Ectodermal cell (in vitro differentiated cells): ENCODE measurements around the gene NFKBIB.

Experiments
- H3K27ac ChIP-seq: 2 replicates; pipeline ENCODE4 v1.7.0; 2013; ENCODE audit warnings: mild to moderate bottlenecking, low read depth, low read length; ENCODE audit not compliant: insufficient read depth, poor library complexity, severe bottlenecking
- H3K27me3 ChIP-seq: 2 replicates; pipeline ENCODE4 v1.7.0; 2013; ENCODE audit warnings: mild to moderate bottlenecking, low read length; ENCODE audit not compliant: insufficient read depth, control insufficient read depth, poor library complexity, severe bottlenecking
- H3K36me3 ChIP-seq: one replicate; pipeline ENCODE4 v1.7.0; 2013; ENCODE audit warnings: low read length; ENCODE audit not compliant: control insufficient read depth, insufficient read depth
- H3K4me1 ChIP-seq: one replicate; pipeline ENCODE4 v1.7.0; 2013; ENCODE audit warnings: low read length; ENCODE audit not compliant: control insufficient read depth, insufficient read depth
- H3K4me3 ChIP-seq: 2 replicates; pipeline ENCODE4 v1.7.0; 2013; ENCODE audit warnings: low read depth, low read length, control low read depth; ENCODE audit not compliant: insufficient read depth
- H3K9me3 ChIP-seq: 2 replicates; pipeline ENCODE4 v1.7.0; 2013; ENCODE audit warnings: mild to moderate bottlenecking, low read length, moderate library complexity; ENCODE audit not compliant: control insufficient read depth
- WGBS, 2 experiments: methylation state at CpG; one replicate each; pipeline ENCODE4 v1.1.7; 2013; ENCODE audit warnings: missing lambda C conversion rate in 2 of 2; 5-methylcytosine and 5-hydroxymethylcytosine counted together

The NFKBIB gene

DNA sequence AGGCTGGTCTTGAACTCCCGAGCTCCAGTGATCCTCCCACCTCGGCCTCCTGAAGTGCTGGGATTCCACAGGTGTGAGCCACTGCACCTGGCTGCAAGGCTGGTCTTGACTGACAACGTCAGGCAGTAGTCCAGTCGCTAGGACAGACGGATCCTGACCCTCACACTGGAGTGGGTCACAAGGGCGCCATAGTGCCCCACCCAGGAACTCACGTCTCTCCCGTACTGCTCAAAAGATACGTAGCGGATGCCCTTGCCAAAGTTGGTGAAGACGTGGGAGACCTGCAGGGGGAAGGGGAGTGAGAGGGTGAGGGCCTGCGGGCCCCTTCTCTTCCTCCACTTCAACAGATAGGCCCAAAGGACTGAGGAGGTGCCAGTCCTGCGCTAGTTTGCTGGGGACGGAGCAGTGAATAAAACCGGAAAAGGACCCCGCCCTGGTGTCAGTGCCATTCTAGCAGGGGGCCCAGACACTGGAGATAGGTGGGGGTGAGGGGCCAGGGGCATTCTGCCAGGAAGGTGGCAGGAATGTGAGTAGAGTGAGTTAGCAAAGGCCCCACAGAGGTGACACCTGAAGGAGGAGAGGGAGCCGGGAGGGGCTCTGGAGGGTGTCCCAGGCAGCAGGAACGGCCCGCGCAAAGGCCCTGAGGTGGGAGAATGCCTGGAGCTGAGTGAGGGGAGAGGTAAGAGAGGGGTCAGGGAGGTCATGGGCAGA, 42.9 kb downstream of the NFKBIB start:
- H3K27ac ChIP-seq = no peak overlapping the region
- no peaks in the 10 kb centered on the region for H3K9me3 ChIP-seq
- no peaks in the 10 kb centered on the region for H3K4me1 ChIP-seq
- 92 to 95% methylated on average over 20 of the region's 20 CpGs for WGBS, 2 experiments
- no peaks in the 10 kb centered on the region for H3K36me3 ChIP-seq
- H3K4me3 ChIP-seq = no peak overlapping the region
- H3K27me3 ChIP-seq = no peaks in the 10 kb centered on the region

DNA sequence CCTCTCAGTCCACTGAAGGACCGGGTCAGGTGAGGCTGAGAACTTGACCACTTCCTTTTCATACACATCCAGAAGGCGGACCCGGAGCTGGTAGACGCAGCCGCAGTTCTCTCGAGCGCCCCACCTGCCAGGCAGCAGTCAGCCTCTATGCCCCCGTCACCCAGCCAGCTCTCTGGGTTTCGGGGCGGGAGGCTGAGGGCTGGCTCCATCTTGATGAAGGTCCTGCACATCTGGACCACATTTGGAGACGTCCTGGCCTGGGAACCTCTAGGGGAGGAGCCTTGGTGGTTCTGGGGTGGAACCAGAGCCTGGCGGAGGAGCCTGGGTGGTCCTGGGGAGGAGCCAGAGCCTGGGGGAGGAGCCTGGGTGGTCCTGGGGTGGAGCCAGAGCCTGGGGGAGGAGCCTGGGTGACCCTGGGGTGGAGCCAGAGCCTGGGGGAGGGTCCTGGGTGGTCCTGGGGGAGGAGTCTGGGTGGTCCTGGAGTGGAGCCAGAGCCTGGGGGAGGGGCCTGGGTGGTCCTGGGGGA, 45.3 kb downstream of the NFKBIB start:
- Histone ChIP-seq H3K9me3 (no peaks in the 10 kb centered on the region), H3K4me1 (no peaks in the 10 kb centered on the region), H3K27me3 (no peaks in the 10 kb centered on the region), H3K36me3 (no peaks in the 10 kb centered on the region), H3K27ac (no peak overlapping the region), H3K4me3 (no peak overlapping the region)
- 95 to 97% methylated on average over 11 of the region's 12 CpGs for WGBS, 2 experiments

- Histone ChIP-seq H3K4me1 (no peaks in the 10 kb centered on the region), H3K27me3 (no peaks in the 10 kb centered on the region), H3K27ac (no peak overlapping the region), H3K9me3 (no peaks in the 10 kb centered on the region), H3K4me3 (no peak overlapping the region), H3K36me3 (no peaks in the 10 kb centered on the region)
- WGBS, 2 experiments = 87 to 95% methylated on average over 3 of the region's 3 CpGs
Measured at GRCh38 chr19:38945562-38946228, 45.9 kb downstream of the NFKBIB start.

DNA sequence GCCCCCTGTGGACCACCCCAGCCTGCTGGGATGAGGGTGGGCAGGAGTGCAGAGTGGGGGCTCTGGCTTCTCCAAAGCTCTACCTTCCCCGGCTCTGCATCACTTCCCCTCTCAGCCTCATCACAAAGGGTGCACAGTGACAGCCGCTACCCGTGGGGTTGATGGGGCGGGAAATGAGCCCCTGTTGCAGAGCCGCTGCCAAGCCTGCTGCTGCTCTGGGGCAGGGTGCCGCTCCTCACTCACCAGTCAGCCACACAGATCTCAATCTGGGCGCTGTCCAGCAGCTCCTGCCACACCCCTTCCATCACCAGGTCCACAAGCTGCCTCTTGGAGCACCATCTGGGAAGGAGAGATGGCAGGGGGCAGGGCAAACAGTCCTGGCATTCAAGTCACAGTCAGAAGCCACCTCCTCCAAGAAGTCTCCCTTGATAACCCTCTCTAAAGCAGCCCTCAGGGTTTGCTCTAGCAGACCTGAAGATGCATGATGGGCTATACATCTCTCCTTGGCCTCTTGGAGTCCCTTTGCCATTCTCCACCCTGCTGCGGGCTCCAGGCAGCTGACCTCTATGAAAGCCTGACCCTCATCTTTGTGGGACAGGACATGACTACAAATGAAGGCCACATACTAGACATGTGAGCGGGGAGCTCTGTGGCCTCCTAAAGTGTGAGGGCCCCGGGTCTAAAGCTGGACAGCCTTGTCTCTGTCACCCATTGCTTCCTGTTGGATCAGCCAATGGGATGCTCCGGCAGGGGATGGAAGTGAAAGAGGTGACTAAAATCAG, 46.7 kb downstream of the NFKBIB start:
- H3K4me3 ChIP-seq = no peak overlapping the region
- H3K36me3 ChIP-seq = no peaks in the 10 kb centered on the region
- no peaks in the 10 kb centered on the region for H3K4me1 ChIP-seq
- H3K27ac ChIP-seq = no peak overlapping the region
- H3K9me3 ChIP-seq = no peaks in the 10 kb centered on the region
- 89 to 91% methylated on average over 11 of the region's 11 CpGs for WGBS, 2 experiments
- no peaks in the 10 kb centered on the region for H3K27me3 ChIP-seq

DNA sequence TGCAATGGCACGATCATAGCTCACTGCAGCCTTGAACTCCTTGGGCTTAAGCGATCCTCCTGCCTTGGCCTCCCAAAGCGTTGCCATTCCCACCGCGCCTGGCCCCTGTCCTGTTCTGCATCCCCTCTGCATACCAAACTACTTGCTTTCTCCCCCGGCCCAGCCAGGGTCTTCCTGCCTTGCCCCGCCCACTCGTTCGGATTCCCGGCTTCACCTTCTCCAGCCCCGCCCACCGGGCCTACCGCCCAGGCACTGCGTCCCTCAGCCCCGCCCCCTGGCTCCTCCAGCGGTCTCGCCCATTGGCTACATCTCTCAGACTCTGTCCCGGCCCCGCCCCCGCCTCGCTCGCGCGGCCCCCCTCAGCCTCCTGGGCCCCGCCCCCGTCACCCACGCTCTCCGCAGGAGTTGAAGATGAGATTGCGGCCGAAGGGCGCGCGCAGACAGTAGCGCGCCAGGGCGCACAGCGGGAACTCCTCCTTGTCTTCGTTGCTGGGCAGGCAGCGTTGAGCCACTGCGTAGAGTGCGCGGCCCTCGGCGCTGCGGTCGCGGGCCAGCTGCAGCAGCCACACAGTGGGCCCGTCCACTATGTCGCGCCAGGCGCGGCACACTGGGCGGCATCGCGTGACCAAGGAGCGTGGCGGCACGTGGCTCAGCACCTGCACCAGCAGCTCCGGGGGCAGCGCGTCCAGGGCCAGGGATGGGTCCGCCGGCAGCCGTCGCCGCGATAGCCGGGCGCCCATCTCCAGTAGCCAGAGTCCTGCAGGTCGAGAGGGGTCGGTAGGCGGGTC, 50.0 kb downstream of the NFKBIB start:
- Histone ChIP-seq H3K4me1 (no peaks in the 10 kb centered on the region), H3K4me3 (peak overlapping the region; percentile 31), H3K36me3 (no peaks in the 10 kb centered on the region), H3K27me3 (no peaks in the 10 kb centered on the region), H3K27ac (no peak overlapping the region), H3K9me3 (no peaks in the 10 kb centered on the region)
- 43 to 46% methylated on average over 72 of the region's 72 CpGs for WGBS, 2 experiments

DNA sequence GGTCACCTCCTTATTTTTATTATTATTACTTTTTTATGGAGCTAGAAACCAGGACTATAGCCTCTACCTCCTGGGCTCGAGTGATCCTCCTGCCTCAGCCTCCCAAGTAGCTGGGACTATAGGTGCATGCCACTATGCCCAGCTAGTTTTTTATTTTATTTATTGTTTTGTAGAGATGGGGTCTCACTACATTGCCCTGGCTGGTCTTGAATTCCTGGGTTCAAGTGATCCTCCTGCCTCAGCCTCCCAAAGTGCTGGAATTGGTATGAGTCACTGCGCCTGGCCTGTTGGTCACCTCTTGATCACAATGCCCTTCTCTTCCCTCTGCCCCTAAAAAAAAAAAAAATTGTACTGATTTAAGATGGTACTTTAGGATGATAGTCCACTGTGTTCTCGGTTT, 51.4 kb downstream of the NFKBIB start:
- Histone ChIP-seq H3K27ac (no peak overlapping the region), H3K9me3 (no peaks in the 10 kb centered on the region), H3K4me1 (no peaks in the 10 kb centered on the region), H3K27me3 (no peaks in the 10 kb centered on the region), H3K36me3 (no peaks in the 10 kb centered on the region), H3K4me3 (no peak overlapping the region)
- WGBS, 2 experiments = 85 to 98% methylated on average over 3 of the region's 3 CpGs

DNA sequence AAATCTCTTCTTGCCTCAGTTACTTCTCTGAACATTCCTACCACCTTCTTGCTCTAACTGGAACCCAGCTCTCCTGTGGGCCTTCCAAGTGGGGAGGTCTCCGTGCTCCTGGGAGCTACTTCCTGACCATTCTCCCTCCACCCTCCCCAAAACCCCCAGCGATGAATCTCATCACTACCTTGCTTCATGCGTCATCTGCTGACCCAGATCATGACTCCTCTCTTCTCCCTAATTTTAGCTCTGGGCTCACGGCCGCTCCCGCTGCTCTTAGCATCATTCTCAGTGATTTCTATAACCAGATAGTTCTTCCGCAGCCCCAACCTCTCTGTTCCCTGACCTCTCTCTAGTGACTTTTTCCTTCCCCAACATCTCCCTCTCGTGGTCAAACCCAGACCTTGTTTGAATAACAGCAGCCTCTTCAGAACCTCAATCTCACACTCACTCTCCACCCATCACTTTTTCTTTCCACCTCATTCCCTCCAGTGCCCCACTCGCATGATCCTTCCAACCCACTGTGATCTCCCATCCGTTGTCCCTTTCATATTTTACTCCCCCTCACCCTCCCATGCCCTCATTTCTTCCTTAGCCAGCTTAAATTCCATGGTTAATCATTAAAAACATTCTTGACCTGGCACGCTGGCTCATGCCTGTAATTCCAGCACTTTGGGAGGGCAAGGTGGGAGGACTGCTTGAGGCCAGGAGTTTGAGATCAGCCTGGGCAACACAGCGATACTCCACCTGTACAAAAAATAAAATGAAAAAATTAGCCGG, 52.8 kb downstream of the NFKBIB start:
- no peak overlapping the region for H3K4me3 ChIP-seq
- no peaks in the 10 kb centered on the region for H3K4me1 ChIP-seq
- no peaks in the 10 kb centered on the region for H3K27me3 ChIP-seq
- no peaks in the 10 kb centered on the region for H3K36me3 ChIP-seq
- no peak overlapping the region for H3K27ac ChIP-seq
- no peaks in the 10 kb centered on the region for H3K9me3 ChIP-seq
- 76 to 78% methylated on average over 13 of the region's 13 CpGs for WGBS, 2 experiments

- Histone ChIP-seq H3K27me3 (no peaks in the 10 kb centered on the region), H3K36me3 (no peaks in the 10 kb centered on the region), H3K4me1 (no peaks in the 10 kb centered on the region), H3K9me3 (no peaks in the 10 kb centered on the region), H3K27ac (no peak overlapping the region), H3K4me3 (no peak overlapping the region)
- 72 to 78% methylated on average over 4 of the region's 4 CpGs for WGBS, 2 experiments
Measured at GRCh38 chr19:38953677-38954076, 53.9 kb downstream of the NFKBIB start.

- WGBS, 2 experiments = 95 to 96% methylated on average over 2 of the region's 2 CpGs
- no peaks in the 10 kb centered on the region for H3K9me3 ChIP-seq
Measured at GRCh38 chr19:38956264-38956663, 56.5 kb downstream of the NFKBIB start.

More at GRCh38 chr19:38956264-38956663, 56.5 kb downstream of the NFKBIB start:
- Histone ChIP-seq H3K36me3 (no peaks in the 10 kb centered on the region), H3K4me3 (no peak overlapping the region), H3K27me3 (no peaks in the 10 kb centered on the region), H3K27ac (no peak overlapping the region), H3K4me1 (no peaks in the 10 kb centered on the region)
